ENCODE measurements around the gene C1QTNF12.

DNA sequence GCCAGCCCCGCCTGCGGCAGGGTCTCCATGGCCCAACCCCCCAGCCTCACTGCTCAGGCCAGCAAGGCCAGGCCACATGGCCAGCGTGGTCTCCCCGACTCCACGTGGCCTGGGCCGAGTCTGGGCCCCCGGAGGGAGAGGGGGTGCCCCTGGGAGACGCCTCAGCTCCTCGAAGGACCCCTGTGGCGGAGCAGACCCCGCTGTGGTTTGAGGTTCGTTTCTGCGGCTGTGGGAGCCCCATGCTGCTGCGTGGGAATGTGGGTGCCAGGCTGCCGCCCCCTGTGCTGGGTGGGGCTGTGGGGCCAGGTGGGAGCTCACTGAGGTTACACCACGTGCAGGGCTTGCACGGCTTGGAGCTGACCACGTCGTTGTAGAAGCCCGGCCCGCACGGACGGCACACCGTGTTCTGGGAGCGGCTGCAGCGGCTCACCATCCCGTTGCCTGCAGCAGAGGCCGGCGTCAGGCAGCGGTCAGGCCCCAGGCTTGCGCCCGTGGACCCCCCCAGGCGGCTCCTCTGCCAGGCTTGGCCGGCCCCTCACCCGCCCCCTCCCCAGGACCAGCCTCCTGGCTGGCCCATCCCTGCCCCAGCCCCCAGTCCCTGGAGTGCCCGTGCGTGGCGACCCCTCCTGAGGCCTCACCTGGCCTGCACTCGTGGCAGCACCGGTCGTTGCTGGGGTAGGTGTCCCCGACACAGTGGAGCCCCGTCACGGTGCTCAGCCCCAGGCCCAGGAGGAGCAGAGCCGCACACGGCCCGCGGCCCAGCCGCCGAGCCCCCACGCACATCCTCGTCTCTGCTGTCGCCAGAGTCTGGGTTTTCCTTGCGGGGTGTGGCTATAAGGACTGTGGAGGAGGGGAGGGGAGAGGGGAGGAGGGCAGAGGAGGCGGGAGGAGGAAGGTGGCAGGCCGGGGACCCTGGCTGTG lies 32.9 kb downstream of the C1QTNF12 start, which contains the start of gene TNFRSF4:
- no peak for TF ChIP-seq YY1 (IDR thresholded peaks at IDR 0.05; ENCODE audit: insufficient read depth, insufficient read length)
- no peak for TF ChIP-seq SUZ12 (IDR thresholded peaks at IDR 0.05; ENCODE audit: extremely low read depth, insufficient read depth, insufficient read length)
- no peak for TF ChIP-seq ZNF274 (IDR thresholded peaks at IDR 0.05; ENCODE audit: low read depth, low read length)
